HG02973 (cell line): ENCODE measurements around the gene LSM14A.

Source experiments
- ATAC-seq: cut with Tn5 transposase; IDR thresholded peaks from one replicate; pipeline ENCODE4 v1.9.1; 2021; ENCODE audit warnings: moderate library complexity; ENCODE audit not compliant: unreplicated experiment

LSM14A gene

DNA sequence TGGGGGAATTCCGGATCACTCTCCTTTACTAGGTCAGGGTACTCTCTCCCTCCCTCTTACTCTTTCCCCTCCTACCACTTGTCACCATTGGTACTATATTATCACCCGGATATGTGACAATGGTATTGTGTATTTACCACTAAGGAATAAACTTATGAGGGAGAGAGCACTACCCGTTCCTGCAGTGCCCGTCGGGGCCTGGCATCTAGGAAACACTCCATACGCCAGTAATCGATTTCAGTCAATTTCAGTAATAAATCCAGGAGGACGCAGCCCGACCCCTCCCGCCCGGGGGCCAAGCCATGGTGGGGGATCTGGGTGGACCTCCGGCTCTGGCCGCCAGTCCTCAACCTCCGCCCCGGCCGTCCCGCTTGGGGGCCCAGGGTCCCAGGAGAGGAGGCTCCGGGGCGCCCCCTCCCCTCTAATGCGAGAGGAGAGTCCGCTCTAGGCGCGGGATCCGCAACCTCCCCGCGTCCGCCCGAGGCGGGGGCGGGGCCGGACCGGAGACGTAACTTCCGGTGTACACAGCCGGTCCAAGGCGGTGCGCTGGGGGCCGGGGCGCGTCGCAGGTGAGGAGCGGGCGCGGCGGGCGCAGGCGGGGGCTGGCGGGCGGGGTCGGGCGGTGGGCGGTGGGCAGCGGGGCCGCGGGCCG, 81.9 kb downstream of the LSM14A start, which contains the start of gene GARRE1:
Gene GARRE1, plus strand, starts transcription at position 509 of the 652 bp plus-strand sequence. CDS start 45,920 bp downstream, outside the sequence.
- peak; percentile 91 for ATAC-seq

DNA sequence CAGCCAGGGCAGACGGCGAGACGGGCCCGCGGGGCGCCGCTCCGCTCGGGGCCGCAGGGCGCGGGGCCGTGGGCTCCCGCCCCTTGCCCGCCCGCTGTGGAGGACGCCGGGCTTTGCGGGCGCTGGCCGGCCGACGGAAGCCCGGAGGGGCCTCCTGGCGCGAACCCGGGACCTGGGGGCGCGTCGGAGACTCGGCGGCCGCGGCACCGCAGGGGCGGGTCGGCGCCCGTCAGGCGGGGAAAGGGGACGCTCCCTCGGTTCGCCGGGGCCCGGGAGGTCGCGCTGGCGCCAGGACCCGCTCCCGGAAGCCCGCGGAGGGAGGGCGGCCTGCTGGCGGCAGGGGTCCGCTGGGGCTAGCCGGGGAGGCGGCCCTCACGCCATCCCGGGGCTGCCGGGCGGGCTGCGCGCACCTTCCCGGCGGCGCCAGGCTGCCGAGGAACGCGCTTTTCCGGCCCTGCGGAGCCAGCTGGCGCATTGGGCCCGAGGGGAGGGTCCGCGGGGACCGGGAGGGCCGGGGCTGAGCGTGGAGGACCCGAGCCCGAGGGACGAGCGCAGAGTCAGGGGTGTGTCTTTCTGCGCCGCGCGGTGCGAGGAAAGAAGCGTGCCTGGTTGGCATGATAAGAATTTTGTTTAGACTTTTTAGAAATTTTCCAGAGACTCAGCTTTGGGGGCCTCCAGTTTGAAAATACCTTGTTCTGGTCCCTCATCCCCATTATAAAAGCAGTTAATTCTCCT, 82.6 kb downstream of the LSM14A start:
- peak; percentile 47 for ATAC-seq

DNA sequence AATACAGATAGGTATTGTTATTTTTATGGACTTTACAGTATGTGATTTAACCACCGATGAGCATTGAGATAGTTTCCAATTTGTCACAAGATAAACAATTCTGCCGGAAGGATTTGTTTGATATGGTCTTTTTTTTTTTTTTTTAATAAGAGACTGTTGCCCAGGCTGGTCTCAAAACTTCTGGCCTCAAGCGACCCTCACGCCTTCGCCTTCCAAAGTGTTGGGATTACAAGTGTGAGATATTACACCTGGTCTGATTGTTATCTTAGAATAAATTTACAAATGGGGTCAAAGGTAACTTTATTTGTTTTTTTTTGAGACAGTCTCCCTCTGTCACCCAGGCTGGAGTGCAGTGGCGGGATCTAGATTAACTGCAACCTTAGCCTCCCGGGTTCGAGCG, 83.2 kb downstream of the LSM14A start:
- no peak for ATAC-seq

DNA sequence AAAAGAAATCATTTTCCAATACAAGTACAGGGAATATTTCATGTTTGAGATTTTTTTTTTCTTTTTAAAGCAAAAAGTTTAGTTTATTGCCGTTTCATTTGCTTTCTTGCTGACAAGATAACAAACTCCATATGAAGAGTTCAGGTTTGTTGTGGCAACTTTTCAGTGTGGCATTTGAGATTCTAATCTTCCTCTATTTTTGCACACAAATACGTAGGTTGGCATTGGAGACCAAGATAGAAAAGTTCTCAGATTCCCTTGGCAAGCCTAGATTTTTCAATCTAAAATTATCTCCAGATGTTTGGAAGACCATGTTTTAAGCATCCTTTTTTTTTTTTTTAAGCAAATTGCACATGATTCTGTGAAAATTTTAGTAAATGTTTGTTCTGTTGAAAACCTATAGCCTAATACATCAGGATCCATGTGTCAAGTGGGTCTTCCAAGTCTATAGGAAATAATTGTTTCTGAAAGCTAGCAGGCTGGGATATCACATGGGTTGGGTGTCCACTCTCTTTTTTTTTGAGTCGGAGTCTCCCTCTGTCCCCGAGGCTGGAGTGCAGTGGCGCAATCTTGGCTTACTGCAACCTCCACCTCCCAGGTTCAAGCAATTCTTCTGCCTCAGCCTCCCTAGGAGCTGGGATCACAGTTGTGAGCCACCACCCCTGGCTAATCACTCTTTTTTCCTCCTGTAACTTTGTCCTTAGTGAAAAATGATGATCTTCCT, 84.7 kb downstream of the LSM14A start:
- no peak for ATAC-seq

DNA sequence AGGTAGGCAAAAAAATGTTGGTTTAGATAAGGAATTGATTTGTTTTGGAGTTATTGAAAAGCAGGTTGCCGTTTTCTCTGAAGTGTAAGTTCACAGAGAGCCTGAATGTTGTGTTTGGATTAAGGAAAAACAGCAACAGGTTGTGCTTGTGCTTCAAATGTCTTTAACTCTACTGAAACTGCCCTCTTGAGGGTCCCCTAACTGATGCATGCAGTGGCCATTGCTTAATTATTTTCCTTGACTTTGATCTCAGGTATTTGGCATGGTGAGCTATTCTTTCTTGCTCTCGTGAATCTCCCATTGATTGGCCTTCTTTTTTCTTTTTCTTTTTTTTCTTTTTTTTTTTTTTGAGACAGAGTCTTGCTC, 85.2 kb downstream of the LSM14A start:
- ATAC-seq, result no peak

DNA sequence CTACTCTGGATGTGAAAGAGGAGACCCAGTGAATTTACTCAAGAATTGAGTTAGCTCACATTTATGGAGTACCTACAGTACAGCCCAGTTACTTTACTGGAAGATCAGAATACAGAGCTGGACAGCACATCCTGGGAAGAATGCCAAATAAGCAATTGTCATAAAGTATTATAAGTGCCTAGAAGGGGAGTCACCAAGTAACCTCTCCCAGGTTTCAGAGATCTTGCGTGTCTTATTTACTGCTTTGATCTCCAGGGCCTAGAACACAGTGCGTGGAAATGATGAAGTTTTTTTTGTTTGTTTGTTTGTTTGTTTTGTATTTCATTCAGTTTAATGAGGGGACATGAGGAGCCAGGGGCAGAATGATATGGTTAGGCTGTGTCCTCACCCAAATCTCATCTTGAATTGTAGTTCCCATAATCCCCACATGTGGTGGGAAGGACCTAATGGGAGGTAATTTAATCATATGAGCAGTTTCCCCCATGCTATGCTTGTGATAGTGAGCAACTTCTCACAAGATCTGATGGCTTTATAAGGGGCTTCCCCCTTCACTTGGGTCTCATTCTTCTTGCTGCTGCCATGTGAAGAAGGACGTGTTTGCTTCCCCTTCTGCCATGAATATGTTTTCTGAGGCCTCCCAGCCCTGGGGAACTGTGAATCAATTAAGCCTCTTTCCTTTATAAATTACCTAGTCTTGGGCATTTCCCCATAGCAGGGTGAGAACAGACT, 87.2 kb downstream of the LSM14A start:
- no peak for ATAC-seq

DNA sequence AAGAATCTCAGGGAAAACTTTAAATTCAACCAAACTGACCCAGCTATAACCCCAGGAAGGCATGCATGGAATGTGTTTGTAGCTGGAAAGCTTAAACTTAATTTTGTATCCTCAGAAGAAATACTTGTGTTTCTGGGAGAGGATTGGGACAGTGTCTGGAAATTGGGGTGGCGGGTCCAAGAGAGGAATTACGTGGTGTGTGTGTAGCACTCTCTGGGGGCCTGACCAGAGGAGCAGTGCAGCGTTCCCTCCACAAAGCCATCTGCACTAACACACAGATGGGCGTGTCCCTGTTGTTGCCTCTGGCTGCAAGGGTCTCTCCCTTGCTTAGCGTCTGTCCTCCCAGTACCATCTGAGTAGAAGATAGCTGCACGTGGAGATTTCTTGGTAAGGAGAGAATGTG, 88.5 kb downstream of the LSM14A start:
- ATAC-seq, result no peak

DNA sequence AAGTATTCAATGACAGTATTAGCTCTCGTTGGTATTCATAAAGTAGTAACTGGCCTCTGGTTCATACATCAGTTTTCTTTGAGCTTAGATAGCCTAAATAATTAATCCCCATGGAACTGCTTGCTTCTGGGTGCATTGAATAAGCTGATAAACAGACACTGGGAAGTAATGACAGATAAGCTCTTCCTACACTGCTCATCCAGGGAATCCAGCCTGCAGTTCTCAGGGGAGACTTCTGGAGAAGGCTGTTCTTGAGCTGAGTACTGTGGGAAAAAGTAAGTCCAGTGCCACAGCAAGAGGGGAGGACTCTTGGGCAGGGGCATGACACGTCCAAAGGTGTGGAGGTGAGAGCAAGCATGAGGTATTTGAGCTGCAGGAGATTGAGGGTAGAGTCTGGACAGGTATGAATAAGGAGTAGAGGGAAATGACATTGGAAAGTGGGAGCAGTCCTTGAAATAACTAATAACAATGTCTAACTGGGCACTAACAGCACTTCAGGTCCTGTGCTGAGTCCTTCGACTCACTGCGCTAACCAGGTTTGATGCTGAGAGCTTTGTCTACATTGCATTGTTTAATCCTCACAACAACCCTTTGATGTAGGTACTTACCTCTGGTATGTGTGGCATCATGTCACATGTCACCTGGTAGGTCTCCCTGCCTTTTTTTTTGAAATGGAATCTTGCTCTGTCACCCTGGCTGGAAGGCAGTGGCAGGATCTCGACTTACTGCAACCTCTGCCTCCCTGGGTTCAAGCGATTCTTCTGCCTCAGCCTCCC, 89.2 kb downstream of the LSM14A start:
- ATAC-seq, result no peak

DNA sequence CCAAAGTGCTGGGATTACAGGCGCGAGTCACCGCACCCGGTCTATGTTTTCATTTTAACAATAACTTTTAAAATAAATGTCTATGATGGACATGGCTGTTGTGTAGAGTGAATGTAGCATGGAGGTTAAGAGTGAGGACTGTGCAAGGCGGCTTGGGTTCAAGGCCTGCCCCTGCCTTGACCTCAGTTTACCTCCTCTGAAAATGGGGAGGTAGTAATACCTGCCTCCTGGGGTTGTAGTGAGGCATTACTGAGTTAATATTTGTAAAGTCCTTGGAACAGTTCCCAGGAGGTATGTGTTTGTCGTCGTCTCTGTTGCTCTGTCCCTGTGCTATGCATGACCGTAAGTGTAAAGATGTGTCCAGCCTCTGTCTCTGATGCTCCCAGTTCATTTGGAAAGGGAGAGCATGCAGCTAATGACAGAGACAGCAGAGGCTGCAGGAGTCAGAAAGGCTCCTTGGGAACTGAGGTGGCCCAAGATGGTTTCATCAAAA, 91.5 kb downstream of the LSM14A start:
- no peak for ATAC-seq

DNA sequence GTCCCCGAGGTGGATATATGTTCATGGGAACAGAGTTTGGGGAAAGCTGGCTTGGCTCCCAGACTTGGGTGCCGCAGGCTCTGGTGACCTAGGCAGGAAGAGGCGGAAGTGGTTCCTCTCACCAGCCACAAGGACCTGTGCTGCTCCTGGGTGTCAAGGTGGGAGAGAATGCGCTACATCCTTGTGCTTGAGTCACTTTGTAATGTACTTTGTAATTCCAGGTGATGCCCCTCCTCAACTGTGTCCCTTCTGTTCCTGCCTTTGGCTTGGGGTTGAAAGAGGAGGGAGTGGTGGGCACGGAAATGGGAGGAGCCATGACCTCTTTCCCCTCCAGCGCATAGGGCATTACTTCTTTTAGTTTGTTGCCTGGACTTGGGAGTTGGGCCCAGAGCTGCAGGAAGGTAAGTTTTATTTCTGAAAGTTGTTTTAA, 92.9 kb downstream of the LSM14A start:
- no peak for ATAC-seq

DNA sequence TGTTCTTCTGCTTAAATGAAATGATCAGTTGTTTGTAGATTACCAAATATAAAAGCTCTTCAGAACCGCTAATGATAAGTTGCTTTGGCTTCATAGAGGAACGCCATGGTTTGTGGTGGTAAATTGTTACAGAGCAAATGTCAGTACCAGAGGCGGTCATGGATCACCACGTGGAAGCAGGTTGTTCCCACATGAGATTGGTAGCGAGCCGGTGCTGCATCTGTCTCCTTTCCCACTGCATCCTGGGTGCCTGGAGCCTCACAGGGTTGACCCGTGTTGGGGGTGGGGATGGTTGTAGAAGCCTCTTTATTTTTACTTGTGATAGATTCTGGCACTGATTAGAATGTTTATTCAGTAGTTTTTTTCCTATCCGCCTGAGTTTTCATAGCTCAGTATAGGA, 96.8 kb downstream of the LSM14A start:
- ATAC-seq, result no peak

DNA sequence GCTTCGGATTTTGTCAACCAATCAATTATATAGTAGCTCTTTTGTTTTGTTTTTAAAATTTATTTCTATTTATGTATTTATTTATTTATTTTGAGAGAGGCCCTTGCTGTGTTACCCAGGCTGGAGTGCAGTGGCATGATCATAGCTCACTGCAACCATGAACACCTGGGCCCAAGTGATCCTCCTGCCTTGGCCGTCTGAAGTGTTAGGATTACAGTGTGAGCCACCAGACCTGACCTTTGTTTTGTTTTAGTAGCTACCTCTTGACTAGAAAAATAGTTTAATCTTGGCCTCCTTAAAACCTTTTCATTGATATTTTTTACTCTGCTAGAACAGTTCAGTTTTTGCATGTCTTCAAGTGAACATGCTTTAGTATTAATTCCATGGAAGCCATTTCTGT, 97.2 kb downstream of the LSM14A start:
- ATAC-seq, result no peak

DNA sequence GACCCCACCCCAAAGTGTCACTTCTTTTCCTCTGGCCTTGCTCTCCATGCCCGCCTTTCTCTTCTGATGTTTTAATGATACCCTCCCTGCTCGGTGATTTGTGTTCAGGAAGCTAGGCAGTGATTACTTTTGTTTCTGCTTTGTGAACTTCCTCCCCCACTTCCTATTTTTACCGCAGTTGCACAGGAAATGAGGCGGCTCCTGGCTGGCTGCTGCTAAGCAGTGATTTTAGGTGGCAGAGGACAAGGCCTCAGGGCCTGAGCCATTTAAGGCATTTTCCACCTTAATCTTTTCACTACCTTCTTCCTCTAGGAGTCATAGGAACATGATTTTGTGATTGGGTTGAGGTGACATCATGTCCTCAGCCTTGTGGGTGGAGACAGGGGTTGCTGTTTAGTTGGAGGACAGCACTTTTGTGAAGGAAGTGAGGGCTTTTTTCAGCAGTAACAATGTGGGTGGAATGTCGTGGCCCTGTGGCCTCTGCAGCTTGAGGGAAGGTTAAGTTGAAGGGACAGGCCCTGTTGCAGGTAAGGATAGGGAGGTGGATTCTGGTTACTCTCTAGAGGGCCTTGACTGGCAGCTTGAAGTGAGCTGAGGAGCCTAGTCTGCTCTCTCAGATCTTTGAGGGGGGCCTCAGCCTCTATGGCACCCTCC, 97.8 kb downstream of the LSM14A start:
- ATAC-seq, result peak; percentile 58

DNA sequence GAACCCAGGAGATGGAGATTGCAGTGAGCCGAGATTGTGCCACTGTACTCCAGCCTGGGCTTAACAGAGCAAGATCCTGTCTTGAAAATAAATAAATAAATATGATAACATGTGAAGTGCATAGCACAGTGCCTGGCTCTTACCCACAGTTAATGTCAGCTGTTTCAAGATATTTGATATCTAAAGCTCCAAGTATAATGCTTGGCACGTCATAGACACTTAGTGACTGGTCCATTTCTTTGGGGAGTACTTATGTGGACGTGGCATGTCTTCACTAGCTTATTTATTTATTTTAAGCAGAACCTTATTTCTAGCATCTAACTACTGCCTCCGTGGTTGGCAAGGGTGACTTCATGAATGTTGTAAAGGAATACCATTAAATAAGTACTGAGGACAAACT, 100.8 kb downstream of the LSM14A start:
- no peak for ATAC-seq

DNA sequence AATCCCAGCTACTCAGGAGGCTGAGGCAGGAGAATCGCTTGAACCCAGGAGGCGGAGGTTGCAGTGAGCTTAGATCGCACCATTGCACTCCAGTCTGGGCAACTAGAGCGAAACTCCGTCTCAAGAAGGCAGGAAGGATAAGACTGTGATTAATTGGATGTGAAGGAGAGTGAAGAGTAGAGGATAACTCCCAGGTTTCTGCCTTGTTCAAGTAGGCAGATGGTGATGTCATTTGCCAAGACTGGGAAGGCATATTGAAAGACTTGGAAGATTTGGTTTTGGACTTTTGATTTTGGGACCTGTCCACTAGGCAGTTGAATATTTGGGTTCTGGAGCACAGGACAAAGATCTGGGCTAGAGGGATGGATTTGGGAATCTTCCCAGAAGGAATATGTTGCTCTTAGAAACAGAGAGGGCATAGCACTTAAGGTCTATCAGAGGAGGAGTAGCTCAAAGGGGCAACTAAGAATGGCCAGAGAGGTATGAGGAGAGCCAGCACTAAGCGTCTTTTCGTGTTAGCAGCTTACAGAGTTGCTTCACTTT, 102.1 kb downstream of the LSM14A start:
- ATAC-seq, result no peak

DNA sequence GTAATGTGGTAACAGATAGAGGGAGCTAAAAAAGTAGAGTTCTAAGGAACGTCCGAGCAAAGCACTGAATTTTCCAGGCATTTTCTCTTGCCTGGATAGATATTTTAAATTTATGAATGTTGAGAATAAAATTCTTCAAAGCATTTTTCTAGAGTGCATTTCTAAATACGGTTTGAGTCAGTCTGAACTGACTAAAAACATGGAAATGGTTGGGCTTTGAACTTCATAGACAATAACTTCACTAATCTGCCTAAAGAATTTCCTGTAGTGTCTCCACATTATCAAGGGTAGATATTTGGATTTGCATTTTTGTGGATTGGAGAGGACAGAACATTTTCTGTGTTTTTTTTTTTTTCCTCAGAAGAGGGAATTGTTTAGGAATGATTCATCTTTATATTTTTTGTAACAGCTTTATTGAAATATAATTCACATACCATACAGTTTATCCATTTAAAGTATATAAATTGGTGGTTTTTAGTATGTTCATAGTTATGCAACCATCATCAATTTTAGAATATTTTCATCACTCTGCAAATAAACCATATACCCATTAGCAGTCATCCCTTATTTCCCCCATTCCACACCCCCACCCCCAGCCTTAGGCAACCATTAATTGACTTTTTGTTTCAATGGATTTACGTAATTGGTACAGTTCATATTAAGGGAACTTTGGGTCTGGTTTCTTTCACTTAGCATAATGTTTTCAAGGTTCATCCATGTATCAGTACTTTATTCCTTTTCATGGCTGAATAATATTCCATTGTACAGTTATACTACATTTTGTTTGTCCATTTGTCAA, 102.7 kb downstream of the LSM14A start:
- no peak for ATAC-seq

DNA sequence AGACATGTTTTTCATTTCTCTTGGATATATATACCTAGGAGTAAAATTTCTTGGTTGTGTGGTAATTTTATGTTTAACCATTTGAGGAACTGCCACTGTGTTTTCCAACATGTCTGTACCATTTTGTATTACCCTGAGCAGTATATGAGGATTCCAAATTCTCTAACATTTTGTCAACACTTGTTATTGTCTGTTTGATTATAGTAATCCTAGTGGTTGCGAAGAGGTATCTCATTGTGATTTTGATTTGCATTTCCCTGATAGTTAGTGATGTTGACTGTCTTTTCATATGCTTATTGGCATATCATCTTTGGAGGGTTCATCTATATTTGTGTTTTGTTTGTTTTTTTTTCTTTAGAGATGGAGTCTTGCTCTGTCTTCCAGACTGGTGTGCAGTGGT, 103.4 kb downstream of the LSM14A start:
- no peak for ATAC-seq

DNA sequence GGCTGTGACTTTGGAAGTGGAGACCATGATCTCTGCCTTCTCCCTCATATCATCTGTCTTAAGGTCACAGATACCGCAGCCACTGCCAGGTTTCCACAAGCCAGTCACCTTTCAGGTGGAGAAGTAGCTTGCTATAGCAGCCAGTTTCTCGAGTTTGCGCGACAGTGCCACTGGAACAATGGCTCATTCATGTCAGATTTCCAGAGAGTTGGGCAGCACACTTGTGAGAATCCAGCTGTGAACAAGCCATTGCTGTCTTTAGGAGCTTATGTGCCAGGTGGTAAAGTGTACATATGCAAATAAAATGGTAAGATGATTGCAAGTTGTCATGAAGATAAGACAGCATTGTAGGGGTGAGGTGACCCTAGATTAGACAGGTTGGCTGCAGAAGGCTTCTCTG, 104.3 kb downstream of the LSM14A start:
- ATAC-seq, result no peak

DNA sequence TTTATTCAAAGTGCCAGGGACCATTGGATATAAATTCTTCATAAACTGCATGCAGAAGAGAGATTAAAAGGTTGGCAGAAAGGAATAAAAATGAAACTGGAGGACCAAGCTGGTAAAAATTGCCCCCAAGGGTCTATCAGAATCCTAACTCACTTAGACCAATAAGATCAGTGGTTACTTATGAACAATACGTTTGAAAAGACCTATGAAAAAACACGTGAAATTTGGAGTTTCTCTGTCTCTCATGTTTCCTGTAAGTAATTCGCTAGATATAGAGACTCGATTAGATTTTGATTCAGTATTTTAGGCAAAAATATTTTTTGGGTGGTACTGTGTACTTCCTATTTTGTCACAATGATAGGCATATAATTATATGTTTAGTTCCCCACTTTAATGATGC, 104.9 kb downstream of the LSM14A start:
- ATAC-seq, result no peak
